NCI-H2227 treated with DMSO at 0.1 percent for 48 hours (cell line): Measurements from ENCODE around the gene DUSP15.
"Not testable (repeated sequence)": the region's sequence is repeated elsewhere in the genome, so short reads cannot be mapped to it uniquely, and the experiment has no call there.

ENCODE experiments used
- DNase-seq: peaks from one replicate; lab custom pipeline; 2025; lab: John Stamatoyannopoulos, UW

DUSP15 gene

GRCh38 chr20:31869942-31870725 lies at the start of gene DUSP15, which contains the start of gene TTLL9:
Gene DUSP15, minus strand, starts transcription at chr20:31870527. Its CDS starts 190 bp downstream, at chr20:31870337.
Gene TTLL9, plus strand, starts transcription at chr20:31870634. Its CDS starts 493 bp downstream, at chr20:31871127.
- DNase-seq: peak; percentile 7

GRCh38 chr20:31919410-31920155 lies 49.3 kb upstream of the DUSP15 start:
- no peak for DNase-seq

- no peak for DNase-seq
Measured at GRCh38 chr20:31918466-31919105, 48.3 kb upstream of the DUSP15 start.

- not testable (repeated sequence) for DNase-seq
Measured at GRCh38 chr20:31917962-31918412, 47.7 kb upstream of the DUSP15 start.

- no peak for DNase-seq
Measured at GRCh38 chr20:31916708-31917107, 46.4 kb upstream of the DUSP15 start.

- DNase-seq: no peak
Measured at GRCh38 chr20:31915491-31916280, 45.4 kb upstream of the DUSP15 start.

- no peak for DNase-seq
Measured at GRCh38 chr20:31914170-31914569, 43.8 kb upstream of the DUSP15 start.

- no peak for DNase-seq
Measured at GRCh38 chr20:31913431-31914157, 43.3 kb upstream of the DUSP15 start.

GRCh38 chr20:31910071-31910803 lies 39.9 kb upstream of the DUSP15 start:
- no peak for DNase-seq

- no peak for DNase-seq
Measured at GRCh38 chr20:31909253-31910070, 39.1 kb upstream of the DUSP15 start.

- no peak for DNase-seq
Measured at GRCh38 chr20:31908424-31908823, 38.1 kb upstream of the DUSP15 start.

GRCh38 chr20:31908016-31908415 lies 37.7 kb upstream of the DUSP15 start:
- no peak for DNase-seq

GRCh38 chr20:31907046-31907445 lies 36.7 kb upstream of the DUSP15 start:
- DNase-seq: no peak

GRCh38 chr20:31906001-31906400 lies 35.7 kb upstream of the DUSP15 start:
- no peak for DNase-seq

GRCh38 chr20:31903627-31904386 lies 33.5 kb upstream of the DUSP15 start:
- no peak for DNase-seq

- DNase-seq: no peak
Measured at GRCh38 chr20:31901615-31902014, 31.3 kb upstream of the DUSP15 start.

- no peak for DNase-seq
Measured at GRCh38 chr20:31897541-31897940, 27.2 kb upstream of the DUSP15 start.

- no peak for DNase-seq
Measured at GRCh38 chr20:31896049-31896448, 25.7 kb upstream of the DUSP15 start.
